Measurements from ENCODE around the gene CACNA2D1. TPM values are rescaled to one million over a fixed set of nuclear protein-coding genes. Genes with fewer than 3 reads are reported as not detected.

The CACNA2D1 gene
- total RNA-seq, 1 experiment from 2014 or later: 9.8 TPM

- CTCF ChIA-PET: no interaction called here
- DNase-seq (ENCODE audit: low read depth, low spot score) (no peak), ATAC-seq (no peak)
- Histone ChIP-seq H3K36me3 (ENCODE audit: control insufficient read depth, insufficient read depth, low read length) (no peaks in the 10 kb centered on the region), H3K27ac (ENCODE audit: low read length) (no peak overlapping the region), H3K4me3 (ENCODE audit: low read depth in 2 of 2, low read length in 2 of 2) (no peak overlapping the region), H3K9me3 (ENCODE audit: control insufficient read depth, insufficient read depth, low read depth, low read length) (no peaks in the 10 kb centered on the region), H3K4me1 (ENCODE audit: control insufficient read depth, insufficient read depth, low read length) (no peaks in the 10 kb centered on the region), H3K27me3 (ENCODE audit: control insufficient read depth, insufficient read depth, low read length) (no peaks in the 10 kb centered on the region)
- POLR2A ChIA-PET: no interaction called here
- in situ Hi-C loops (cut with HindIII; ENCODE audit: low pct_unique_long_range_greater_than_20kb, low sequenced_read_pairs) (no loop called here), intact Hi-C loops (cut with micrococcal nuclease; ENCODE audit: unreplicated experiment) (no loop called here)
- no TSS peak for BruUV-seq (replicated peaks)
- TF ChIP-seq SIN3A (IDR thresholded peaks at IDR 0.05; ENCODE audit: borderline replicate concordance, insufficient read depth, low read depth, low read length): no peak
- TF ChIP-seq CTCF (IDR thresholded peaks at IDR 0.05): no peak
- TF ChIP-seq, protein P1, sequence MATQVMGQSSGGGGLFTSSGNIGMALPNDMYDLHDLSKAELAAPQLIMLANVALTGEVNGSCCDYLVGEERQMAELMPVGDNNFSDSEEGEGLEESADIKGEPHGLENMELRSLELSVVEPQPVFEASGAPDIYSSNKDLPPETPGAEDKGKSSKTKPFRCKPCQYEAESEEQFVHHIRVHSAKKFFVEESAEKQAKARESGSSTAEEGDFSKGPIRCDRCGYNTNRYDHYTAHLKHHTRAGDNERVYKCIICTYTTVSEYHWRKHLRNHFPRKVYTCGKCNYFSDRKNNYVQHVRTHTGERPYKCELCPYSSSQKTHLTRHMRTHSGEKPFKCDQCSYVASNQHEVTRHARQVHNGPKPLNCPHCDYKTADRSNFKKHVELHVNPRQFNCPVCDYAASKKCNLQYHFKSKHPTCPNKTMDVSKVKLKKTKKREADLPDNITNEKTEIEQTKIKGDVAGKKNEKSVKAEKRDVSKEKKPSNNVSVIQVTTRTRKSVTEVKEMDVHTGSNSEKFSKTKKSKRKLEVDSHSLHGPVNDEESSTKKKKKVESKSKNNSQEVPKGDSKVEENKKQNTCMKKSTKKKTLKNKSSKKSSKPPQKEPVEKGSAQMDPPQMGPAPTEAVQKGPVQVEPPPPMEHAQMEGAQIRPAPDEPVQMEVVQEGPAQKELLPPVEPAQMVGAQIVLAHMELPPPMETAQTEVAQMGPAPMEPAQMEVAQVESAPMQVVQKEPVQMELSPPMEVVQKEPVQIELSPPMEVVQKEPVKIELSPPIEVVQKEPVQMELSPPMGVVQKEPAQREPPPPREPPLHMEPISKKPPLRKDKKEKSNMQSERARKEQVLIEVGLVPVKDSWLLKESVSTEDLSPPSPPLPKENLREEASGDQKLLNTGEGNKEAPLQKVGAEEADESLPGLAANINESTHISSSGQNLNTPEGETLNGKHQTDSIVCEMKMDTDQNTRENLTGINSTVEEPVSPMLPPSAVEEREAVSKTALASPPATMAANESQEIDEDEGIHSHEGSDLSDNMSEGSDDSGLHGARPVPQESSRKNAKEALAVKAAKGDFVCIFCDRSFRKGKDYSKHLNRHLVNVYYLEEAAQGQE (IDR thresholded peaks at IDR 0.05; ENCODE audit: insufficient read depth in 1 of 2, low read depth in 2 of 2, low read length in 1 of 2): no peak
- TF ChIP-seq TCF7L2 (IDR thresholded peaks at IDR 0.05; ENCODE audit: low read depth, low read length): no peak
- TF ChIP-seq POLR2AphosphoS5 (IDR thresholded peaks at IDR 0.05; ENCODE audit: low read depth, low read length): no peak
These were observed 333.3 kb downstream of the CACNA2D1 start for GRCh38 chr7:82110146-82110840.

- no peak overlapping the region for H3K27ac ChIP-seq (ENCODE audit: low read length)
- intact Hi-C loops (cut with micrococcal nuclease; ENCODE audit: unreplicated experiment): no loop called here
These were observed 334.3 kb downstream of the CACNA2D1 start for GRCh38 chr7:82109288-82109687.

More at GRCh38 chr7:82109288-82109687, 334.3 kb downstream of the CACNA2D1 start:
- TF ChIP-seq SIN3A (IDR thresholded peaks at IDR 0.05; ENCODE audit: borderline replicate concordance, insufficient read depth, low read depth, low read length) (no peak), CTCF (IDR thresholded peaks at IDR 0.05) (no peak), POLR2AphosphoS5 (IDR thresholded peaks at IDR 0.05; ENCODE audit: low read depth, low read length) (no peak), TCF7L2 (IDR thresholded peaks at IDR 0.05; ENCODE audit: low read depth, low read length) (no peak)
- TF ChIP-seq, protein P1 (IDR thresholded peaks at IDR 0.05; ENCODE audit: insufficient read depth in 1 of 2, low read depth in 2 of 2, low read length in 1 of 2): no peak
- ChIA-PET CTCF (no interaction called here), POLR2A (no interaction called here)
- no peaks in the 10 kb centered on the region for H3K27me3 ChIP-seq (ENCODE audit: control insufficient read depth, insufficient read depth, low read length)
- no peak for ATAC-seq
- in situ Hi-C loops (cut with HindIII; ENCODE audit: low pct_unique_long_range_greater_than_20kb, low sequenced_read_pairs): no loop called here
- DNase-seq (ENCODE audit: low read depth, low spot score): peak; percentile 15
- H3K36me3 ChIP-seq (ENCODE audit: control insufficient read depth, insufficient read depth, low read length): no peaks in the 10 kb centered on the region
- no peaks in the 10 kb centered on the region for H3K9me3 ChIP-seq (ENCODE audit: control insufficient read depth, insufficient read depth, low read depth, low read length)
- no peaks in the 10 kb centered on the region for H3K4me1 ChIP-seq (ENCODE audit: control insufficient read depth, insufficient read depth, low read length)
- BruUV-seq (replicated peaks): no TSS peak
- no peak overlapping the region for H3K4me3 ChIP-seq (ENCODE audit: low read depth in 2 of 2, low read length in 2 of 2)
